Mucosa of descending colon (tissue), 3 donors: ENCODE measurements around the gene TMEM176A. TPM values are rescaled to one million over a fixed set of nuclear protein-coding genes. Genes with fewer than 3 reads are reported as not detected.

Experiments used
- ATAC-seq: fragments of 200-7000 bp; cut with Tn5 transposase; one replicate; pipeline ENCODE4 v1.9.1; 2020; ENCODE audit warnings: mild to moderate bottlenecking, moderate library complexity
- DNase-seq, 3 donors: peaks; one replicate each; pipeline ENCODE4 v3.0.0-alpha.2; 2020
- H3K36me3 ChIP-seq: fragments of 200-600 bp; one replicate; pipeline ENCODE4 v1.8.0; 2021; ENCODE audit warnings: low read depth, mild to moderate bottlenecking
- H3K4me1 ChIP-seq: fragments of 200-600 bp; one replicate; pipeline ENCODE4 v1.8.0; 2021; ENCODE audit warnings: low read depth, mild to moderate bottlenecking
- H3K4me3 ChIP-seq: fragments of 200-600 bp; one replicate; pipeline ENCODE4 v1.8.0; 2021; ENCODE audit warnings: mild to moderate bottlenecking
- H3K9me3 ChIP-seq: fragments of 200-600 bp; one replicate; pipeline ENCODE4 v1.8.0; 2021; ENCODE audit warnings: mild to moderate bottlenecking
- intact Hi-C, 2 donors: fragments of 100-400 bp; cut with DNase I in 1 of 2; cut with micrococcal nuclease in 1 of 2; formaldehyde crosslinking; loops; one replicate each; pipeline versions ENCODE4 v1.11.0 to v1.11.1; 2022; cut with DNase I, micrococcal nuclease
- total RNA-seq, 3 donors: library from RNA; stranded (reverse); fragmentation: NEBNext Ultra II Directional in 2 of 3; extraction: Animal tissue kit (Norgen Biotek cat#: 25700) in 2 of 3; gene quantifications; one replicate each; pipeline versions ENCODE4 v1.2.1 to v1.2.4, GENCODE V29; 2021 to 2023
- TF ChIP-seq, protein P1 (sequence below): fragments of 200-600 bp; IDR thresholded peaks from one replicate; pipeline ENCODE4 v1.8.0; 2022; ENCODE audit warnings: antibody characterized with exemption, mild to moderate bottlenecking
- donor health status: DM: no; HTN: no; CAD: no; lungs with moderate emphysema.
- donor health status: DM: no; HTN: no; CAD: no.
- donor health status: DM: no; HTN: yes; CAD: no.

TMEM176A gene
- total RNA-seq, 3 donors from 2014 or later, result 178 to 282 (median 245) TPM

GRCh38 chr7:150814328-150815001, 13.9 kb downstream of the TMEM176A start:
- ATAC-seq (peak; percentile 74), DNase-seq (no peak)
- Histone ChIP-seq H3K9me3 (peaks cover 8% of the 10 kb centered on the region), H3K4me1 (no peaks in the 10 kb centered on the region), H3K36me3 (no peaks in the 10 kb centered on the region), H3K4me3 (no peak overlapping the region)
- intact Hi-C loops, result no loop called here
- TF ChIP-seq, protein P1, sequence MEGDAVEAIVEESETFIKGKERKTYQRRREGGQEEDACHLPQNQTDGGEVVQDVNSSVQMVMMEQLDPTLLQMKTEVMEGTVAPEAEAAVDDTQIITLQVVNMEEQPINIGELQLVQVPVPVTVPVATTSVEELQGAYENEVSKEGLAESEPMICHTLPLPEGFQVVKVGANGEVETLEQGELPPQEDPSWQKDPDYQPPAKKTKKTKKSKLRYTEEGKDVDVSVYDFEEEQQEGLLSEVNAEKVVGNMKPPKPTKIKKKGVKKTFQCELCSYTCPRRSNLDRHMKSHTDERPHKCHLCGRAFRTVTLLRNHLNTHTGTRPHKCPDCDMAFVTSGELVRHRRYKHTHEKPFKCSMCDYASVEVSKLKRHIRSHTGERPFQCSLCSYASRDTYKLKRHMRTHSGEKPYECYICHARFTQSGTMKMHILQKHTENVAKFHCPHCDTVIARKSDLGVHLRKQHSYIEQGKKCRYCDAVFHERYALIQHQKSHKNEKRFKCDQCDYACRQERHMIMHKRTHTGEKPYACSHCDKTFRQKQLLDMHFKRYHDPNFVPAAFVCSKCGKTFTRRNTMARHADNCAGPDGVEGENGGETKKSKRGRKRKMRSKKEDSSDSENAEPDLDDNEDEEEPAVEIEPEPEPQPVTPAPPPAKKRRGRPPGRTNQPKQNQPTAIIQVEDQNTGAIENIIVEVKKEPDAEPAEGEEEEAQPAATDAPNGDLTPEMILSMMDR, result no peak

- Histone ChIP-seq H3K36me3 (no peaks in the 10 kb centered on the region), H3K9me3 (no peaks in the 10 kb centered on the region), H3K4me1 (no peaks in the 10 kb centered on the region), H3K4me3 (no peak overlapping the region)
- intact Hi-C loops, result no loop called here
- ATAC-seq (no peak), DNase-seq (no peak)
- TF ChIP-seq, protein P1, result no peak
These were observed 18.4 kb downstream of the TMEM176A start for GRCh38 chr7:150818971-150819370.

- Histone ChIP-seq H3K4me1 (no peaks in the 10 kb centered on the region), H3K36me3 (no peaks in the 10 kb centered on the region), H3K4me3 (no peak overlapping the region), H3K9me3 (no peaks in the 10 kb centered on the region)
- TF ChIP-seq, protein P1, result no peak
- intact Hi-C loops, result no loop called here
- DNase-seq (no peak), ATAC-seq (no peak)
These were observed 19.6 kb downstream of the TMEM176A start for GRCh38 chr7:150820148-150820547.

- peaks cover 5% of the 10 kb centered on the region for H3K4me1 ChIP-seq
- ATAC-seq (no peak), DNase-seq (no peak)
- TF ChIP-seq, protein P1, result no peak
- no peak overlapping the region for H3K4me3 ChIP-seq
- H3K36me3 ChIP-seq, result no peaks in the 10 kb centered on the region
- intact Hi-C loops, result no loop called here
- H3K9me3 ChIP-seq, result no peaks in the 10 kb centered on the region
These were observed 20.1 kb downstream of the TMEM176A start for GRCh38 chr7:150820578-150821198.

GRCh38 chr7:150823043-150823442, 22.5 kb downstream of the TMEM176A start:
- Histone ChIP-seq H3K4me3 (no peak overlapping the region), H3K9me3 (no peaks in the 10 kb centered on the region), H3K4me1 (peaks cover 11% of the 10 kb centered on the region), H3K36me3 (no peaks in the 10 kb centered on the region)
- intact Hi-C loops, result no loop called here
- ATAC-seq (no peak), DNase-seq (no peak)
- TF ChIP-seq, protein P1, result no peak
